GM18858 (cell line): ENCODE data around the gene GNG13.

Experiments used
- ATAC-seq: cut with Tn5 transposase; IDR thresholded peaks from one replicate; pipeline ENCODE4 v1.9.1; 2021; ENCODE audit not compliant: unreplicated experiment

GNG13 gene

DNA sequence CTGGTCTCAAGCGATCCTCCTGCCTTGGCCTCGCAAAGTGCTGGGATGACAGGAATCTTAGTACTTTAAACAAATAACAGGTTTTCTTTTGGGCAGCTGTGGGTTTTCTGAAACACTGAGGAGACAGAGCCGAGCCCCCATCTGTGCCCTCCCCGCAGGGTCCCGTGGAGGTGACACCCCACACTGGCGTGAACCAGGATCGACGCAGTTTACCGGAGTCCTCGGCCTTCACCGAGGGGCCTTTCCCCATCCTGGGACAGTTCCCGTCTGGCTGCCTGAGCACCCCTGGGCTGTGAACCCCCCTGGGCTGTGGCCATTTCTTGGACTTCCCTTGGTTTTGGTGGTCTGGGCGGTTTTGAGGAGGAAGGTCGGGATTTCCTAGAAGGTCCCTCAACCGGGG lies 15.3 kb upstream of the GNG13 start:
- no peak for ATAC-seq

DNA sequence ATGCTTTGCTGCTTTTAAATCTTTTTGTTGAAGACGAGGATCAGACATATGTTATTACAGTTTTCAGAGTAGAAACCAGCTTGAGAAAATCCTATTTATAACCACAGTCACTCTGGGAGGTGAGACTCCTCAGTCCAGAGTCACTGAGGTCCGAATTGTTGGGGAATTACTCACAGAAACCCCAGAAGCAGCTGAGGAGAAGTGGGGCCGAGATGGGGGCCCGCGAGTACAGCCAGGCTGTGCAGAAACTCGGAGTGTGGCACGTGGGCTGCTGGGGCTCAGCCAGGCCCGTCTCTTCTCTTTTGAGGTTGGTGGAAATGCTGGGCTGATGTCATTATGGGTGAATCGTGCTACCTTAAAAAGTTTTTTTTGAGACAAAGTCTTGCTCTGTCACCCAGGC lies 14.4 kb upstream of the GNG13 start:
- no peak for ATAC-seq

DNA sequence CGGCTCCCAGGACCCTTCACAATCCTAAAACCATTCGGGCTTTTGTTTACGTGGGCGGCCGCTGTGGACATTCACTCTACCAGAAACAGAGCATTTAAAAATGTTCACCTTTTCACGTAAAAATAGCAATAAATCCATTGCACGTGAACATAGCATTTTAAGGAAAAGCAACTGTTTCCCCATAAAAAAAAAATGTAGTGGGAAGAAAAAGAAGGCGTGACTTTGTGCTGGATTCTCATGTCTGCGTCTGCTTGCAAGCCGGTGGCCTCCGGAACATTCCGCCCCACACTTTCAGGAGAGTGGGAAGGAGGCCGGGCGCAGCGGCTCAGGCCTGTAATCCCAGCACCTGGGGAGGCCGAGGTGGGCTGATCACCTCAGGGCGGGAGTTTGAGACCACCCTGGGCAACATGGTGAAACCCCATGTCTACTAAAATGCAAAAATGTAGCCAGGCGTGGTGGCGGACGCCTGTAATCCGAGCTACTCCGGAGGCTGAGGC lies 13.4 kb upstream of the GNG13 start:
- no peak for ATAC-seq

DNA sequence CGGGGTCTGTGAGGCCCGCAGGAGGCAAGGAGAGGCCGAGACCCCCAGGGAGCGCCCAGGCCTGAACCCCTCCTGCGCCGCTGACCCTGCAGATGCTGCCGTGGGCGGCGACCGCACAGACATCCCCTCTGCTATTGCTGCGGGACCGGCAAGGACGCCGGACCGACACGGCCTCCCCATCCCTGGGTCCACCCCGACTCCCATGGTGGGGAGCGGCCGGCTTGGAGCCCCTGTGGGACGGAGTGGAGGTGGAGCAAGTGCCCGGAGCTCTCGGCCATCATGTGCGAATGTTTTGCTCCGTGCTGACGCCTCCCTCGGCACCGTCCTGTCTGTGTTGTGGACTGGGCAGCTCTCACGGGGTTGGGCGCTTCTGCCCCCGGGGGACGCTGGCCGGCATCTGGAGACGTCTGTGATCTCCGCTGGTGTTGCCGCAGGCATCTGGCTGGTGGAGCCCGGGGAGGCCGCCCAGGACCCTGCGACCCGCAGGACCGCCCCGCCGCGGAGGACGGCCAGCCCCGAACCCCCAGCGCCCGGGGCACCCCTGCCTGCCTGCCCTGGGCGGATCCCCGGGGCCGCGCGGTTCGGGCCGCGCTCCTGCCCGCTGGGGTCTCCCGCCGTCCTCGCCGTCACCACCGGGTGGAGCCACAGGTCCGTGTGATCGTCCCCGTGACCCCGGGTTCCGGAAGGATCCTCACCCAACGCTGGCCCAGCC lies 12.8 kb upstream of the GNG13 start:
- ATAC-seq: no peak

DNA sequence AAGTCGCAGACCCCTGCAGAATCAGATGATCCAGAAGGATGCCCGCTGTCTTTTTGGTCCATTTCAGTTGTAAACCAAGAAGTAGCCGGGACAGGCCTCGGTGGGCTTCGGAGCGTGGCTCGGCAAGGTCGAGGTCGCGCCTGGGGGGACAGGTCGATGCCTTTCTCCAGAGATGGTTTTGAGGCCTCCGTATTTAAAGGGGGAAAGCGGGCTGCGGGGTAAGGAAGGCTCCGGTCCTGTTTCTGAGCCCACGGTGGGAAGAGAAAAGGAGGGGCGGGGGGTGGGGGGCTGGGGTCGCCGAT lies 7.5 kb upstream of the GNG13 start:
- ATAC-seq: no peak

DNA sequence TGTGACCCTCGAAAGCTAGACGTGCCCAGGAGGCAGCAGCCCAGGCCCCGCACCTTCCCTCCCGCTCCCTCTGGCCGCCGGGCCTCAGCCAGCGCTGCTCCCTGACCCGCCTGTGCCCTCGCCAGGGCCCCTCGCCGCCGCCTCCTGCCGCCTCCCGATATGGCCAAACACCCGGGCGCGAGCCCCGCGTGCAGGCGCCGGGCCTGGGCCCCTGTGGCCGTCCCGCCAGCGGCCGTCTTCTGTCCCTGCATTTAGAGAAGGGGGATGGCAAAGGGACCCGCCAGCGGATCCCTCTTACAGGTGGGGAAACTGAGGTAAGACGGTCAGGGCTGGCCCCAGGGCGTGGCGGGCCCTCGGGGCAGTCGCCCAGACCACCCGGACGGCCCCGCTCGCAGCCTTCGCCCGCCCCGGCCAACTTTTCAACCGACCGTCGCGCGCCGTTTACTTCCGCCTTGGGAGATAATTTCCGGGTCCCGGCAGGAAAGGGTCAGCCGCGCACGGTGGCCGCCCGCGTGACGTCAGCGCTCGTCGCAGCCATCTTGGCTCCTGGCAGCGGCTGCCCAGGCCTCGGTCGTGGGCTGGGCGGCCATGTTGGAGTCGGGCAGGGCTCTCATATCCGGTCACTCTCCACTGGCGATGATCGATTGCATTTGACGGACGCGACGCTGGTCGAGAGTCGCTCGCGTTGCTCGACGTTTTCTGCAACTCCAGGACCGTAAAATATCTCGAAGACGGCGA lies 7.0 kb upstream of the GNG13 start:
- ATAC-seq: no peak

DNA sequence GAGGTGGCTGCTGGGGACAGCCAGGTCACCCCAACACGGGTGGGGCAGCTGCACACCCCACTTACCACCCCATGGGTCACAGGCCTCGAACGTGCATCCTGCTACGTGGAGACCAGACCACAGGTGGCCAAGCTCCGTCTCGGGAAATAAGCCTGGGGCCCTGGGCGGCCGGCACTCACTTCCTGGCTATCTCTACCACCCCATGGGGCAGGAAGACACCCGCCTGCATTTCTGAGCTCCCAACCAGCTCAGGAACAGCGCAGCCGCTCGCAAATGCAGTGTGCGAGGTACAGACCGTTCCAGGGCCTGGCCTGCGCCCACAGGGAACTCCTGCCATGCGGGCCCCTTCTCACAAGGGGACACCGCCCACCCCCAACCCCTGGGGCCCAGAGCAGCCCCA lies 4.9 kb upstream of the GNG13 start:
- ATAC-seq: no peak

DNA sequence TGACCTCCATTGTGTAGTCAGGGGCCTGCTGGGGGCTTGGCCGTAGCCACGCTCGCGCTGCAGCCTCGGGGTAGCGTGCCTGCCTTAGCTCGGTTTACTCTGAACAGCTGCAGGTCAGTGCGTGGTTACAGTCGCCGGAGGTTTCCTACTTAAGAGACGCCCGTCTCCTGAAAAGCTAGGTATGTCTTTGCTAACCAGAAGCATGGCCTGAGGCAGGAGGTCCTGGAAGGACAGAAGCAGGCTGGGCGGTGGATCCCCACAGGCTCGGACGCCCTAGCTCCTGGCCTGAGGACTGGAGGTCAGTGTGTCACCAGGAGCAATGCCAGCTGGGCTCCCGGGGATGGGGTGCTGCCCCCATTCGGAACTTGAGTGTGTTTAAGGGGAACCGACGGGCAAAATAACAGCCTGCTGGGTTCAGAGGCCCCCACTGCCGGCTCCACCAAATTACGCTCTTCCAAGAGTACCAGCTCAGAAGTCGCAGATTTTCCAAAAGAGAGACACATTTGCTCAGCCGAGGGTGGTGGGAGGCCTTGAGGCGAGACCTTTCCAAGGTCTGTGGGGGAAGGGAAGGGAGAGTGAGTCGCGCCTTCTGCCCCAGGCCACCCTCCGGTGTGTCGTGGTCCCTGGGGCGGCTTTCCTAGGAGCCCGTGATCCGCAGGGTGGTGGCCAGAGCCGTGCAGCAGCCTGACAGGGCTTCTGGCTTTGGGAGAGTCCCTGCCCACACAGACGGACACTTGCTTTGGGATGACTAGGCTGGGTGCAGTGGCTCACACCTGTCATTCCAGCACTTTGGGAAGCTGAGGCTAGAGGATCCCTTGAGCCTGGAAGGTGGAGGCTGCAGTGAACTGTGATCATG lies 3.9 kb upstream of the GNG13 start:
- no peak for ATAC-seq

DNA sequence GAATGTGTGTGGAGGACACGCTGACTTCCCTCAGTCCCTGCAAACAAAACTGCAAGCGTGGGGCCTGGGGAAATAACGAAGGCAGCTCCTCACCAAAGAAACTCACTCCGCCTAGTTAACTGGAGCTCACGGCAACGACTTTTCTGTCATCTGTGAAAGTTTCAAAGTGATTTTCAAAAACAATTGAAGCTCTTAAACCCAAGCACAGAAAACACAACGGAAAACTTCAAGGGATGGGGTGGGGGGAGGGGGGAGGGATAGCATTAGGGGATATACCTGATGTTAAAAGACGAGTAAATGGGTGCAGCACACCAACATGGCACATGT lies 3.2 kb upstream of the GNG13 start:
- ATAC-seq: no peak

DNA sequence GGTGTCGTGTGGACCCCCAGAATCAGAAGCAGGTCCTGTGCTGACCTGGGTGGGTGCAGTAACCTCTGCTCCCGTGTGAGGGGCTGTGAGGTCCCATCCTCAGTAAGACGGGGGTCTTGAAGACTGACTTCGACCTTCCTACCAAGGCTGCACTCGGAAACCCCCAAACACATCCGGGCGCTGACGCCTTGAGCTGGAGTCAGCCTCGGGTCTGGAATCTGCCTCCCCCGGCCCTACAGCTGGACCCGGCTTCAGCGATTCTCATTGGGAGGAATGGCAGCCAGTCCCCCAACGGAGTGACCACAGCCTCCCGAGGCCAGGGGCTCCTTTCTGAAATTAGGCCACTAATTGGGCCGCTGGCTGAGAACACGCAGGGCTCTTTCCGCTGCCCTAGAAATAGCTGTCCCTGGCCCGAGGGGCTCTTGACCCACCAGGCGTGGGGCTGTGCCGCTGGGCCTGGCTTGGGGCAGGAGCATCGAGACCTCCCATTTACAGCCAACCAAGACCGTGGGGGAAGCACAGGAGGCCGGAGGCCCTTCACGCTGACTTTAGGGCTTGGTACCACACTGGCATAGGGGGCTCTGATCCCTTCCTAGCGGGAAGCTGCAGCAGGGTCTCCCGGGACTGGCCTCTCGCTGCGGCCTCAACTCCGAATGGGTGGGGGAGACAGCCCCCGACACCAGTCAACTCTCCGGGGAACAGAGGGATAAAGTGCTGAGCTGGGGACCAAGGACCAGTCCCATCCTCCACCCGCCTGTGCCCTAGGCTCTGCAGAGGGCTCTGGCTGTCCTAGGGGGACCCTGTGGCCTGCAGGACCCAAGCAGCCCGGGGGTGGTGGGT lies 2.6 kb upstream of the GNG13 start:
- ATAC-seq: no peak

DNA sequence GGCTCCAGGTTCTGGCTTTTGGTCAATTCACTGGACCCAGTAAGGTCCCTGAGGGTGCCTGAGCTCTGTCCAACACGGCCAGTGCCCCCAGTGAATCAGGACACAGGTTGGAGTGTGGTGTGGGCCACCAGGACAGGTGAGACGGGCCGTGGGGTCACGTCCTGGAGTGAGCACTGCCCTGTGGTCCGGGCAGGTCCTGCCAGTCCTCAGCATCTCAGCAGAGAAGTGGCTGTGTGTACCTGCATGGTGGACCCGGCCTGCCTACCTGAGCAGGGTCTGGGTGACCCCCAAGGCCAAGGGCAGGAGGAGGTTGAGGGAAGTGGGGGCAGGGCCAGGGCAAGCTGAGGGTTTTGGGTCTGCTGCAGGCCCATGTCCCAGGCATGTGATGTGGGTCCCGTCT lies 1.9 kb upstream of the GNG13 start:
- no peak for ATAC-seq

DNA sequence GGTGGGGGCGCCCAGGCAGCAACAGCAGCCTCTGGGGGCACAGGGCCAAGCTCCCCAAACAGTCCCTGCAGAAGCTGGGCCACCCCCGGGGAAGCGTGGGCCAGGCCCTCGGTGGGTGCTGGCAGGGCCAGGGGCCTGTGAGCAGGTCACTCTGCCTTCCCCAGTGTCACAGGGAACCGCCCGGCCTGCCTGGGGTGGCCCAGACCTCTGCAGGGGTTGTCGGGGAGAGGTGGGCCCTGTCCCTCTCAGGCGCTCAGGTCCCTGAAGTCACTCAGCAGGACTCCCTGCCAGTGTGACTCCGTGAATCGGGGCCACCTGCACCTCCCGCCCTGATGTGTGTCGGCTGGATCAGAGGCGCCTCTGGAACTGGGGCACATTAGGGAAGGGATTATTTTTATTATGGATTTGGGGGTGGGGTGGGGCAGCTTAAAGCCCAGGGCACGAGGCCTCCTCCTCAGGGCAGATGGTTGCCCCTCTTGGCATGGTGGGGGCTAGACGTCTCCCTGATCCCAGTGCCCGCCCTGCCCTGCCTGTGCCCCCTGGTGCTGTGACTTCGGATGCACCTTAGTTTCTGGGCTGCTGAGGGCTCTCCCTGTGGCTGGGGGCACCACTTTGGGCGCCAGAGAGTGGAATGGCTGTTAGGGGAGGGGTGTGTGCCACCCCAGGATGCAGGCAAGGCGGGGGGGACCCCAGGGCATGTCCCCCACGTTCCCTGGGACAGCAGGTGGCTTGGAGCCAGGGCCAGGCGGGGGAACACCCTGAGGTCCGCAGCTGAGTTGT lies 1.2 kb upstream of the GNG13 start:
- no peak for ATAC-seq

DNA sequence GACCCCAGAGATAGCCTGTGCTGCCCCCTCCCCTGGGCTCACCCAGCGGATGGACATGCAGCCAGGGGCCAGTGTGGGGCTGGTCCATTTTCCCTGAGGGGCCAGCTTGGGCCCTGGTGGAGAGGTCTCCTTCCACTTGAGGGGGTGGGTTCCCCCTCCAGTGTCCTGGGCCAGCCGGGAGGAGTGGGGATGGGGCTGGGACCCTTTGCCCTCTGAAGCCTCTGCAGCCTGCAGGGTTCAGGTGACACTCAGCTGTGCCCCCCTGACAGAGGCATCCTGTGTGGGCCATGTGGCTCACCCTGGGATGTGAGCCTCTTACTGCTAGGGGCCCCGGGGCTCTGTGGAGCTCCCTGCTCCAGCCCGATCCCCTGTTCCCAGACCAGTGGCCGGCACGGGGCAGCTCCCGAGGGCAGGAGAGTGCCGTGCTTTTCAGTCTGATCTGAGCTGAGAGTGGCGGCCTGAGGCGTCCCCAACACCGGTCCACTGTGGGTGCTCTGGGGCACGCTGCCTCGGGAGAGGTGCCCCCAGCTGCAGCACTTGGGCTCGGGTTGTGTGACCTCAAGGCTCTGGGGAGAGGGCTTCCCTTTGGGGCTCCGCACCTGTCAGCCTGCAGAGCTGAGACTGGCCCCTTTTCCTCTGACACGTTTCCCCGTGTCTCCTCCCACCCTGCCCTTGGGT lies 439 bp upstream of the GNG13 start:
- no peak for ATAC-seq

DNA sequence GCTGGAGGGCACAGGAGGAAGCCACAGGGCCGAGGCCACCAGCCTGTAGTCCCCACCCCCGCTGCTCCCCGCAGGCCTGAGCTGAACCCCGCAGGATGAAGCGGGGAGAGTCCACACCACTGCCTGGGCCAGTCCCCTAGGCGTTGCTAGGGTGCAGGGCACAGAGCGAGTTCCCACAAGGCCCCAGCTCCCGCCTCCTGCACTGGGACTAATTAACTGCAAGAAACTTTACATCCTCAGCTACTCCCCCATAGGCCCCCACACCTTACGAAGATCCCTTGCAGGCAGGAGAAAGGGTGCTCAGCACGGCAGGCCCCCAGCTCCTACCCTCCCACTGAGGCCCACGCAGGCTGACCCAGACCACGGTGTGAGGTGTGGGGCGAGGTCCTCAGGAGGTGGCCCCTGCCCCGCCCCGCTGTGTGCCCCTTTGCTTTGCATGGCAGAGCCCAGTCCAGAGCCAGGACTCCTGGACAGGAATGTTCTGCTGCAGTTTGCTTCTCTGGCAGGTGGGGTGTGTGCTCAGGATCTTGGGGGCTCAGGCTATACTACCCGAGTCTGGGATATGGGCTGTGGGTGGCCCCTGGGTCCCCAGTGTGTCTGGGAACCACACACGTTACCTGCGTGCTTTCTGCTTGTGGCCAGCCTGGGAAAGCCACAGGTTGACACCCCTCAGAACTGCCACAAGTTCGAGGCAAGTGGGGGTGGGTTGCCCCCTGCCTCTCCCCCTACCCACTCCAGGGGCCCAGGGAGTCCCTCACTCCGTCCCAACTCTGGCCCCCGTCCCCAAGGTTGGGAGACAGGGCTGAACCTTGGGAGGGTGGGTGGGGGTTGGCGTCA lies 1.2 kb downstream of the GNG13 start:
- no peak for ATAC-seq

DNA sequence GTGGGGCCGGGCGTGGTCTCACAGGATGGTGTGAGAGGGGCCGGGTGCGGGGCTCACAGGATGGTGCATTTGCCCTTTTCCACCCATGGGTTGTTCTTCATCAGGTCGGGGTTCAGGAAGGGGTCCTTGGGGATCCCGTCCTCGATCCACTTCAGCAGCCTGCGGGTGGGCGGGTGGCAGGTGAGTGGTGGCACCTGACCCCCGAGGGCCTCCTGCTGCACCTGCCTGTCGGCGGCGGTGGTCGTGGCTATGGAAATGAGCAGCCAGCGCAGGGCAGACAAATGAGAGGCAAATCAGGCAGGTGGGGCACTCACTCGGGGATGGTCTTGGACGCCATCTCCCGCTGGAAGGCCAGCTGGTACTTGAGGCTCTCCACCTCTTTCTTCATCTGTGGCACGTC lies 1.9 kb downstream of the GNG13 start:
- ATAC-seq: no peak

DNA sequence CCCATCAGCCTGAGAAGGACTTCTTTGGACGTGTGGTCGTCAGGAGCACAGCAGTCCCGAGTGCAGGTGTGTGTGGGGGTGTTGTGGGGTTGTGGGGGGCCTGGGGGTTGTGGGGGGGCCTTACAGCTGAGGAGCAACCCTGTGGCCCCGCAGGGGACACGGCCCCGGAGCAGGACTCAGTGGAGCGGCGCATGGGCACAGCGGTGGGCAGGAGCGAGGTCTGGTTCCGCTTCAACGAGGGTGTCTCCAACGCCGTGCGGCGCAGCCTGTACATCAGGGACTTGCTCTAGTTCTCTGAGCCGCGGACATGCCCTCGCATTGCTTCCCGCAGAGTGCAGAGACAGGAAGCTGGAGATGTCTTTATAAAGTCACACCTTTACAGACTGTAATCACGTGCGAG lies 2.8 kb downstream of the GNG13 start:
- no peak for ATAC-seq

DNA sequence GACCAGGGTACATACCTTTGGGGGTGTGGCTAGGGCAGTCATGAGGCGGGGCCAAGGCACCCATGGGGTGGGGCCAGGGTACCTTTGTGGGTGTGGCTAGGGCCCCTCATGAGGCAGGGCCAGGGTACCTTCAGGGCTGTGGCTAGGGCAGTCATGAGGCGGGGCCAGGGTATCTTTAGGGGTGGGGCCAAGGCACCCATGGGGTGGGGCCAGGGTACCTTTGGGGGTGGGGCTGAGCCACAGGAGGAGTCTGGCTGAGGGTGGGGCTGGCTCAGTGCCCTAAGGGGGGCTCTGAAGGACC lies 3.5 kb downstream of the GNG13 start:
- no peak for ATAC-seq

DNA sequence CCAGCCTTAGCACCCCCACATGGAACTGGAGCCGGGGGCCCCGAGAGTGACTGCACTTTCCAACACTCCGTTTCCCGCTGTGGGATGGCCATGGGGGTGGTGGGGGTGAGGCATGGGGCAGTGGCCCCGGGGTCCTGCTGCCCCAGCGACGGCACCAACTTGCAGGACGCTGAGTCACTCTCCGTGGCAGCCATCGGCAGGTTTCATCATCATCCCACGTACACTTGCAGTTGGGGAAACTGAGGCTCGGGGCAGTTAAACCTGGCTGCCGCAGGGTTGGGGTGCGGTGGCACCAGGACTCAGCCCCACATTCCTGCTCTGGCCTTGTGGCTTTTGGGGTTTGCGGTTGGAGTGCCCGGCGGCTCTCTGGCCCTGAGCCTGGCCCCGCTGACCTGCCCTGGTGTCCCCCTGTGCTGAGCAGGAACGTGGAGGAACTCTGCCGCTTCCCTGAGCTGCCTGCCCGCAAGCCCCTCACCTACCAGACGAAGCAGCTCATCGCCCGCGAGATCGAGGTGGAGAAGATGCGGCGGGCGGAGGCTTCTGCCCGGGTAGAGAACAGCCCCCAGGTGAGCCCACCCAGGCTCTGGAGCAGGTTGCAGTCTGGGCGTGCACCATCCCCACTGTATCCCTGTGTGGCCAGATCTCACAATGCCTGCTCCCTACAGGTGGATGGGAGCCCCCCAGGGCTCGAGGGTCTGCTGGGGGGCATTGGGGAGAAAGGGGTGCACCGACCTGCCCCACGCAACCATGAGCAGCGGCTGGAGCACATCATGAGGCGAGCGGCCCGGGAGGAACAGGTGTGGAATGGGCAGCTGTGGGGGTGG lies 4.0 kb downstream of the GNG13 start:
- ATAC-seq: no peak
